GM12891 (cell line): Measurements from ENCODE around the gene TSPAN15.

Experiments
- POLR2A ChIP-seq: IDR thresholded peaks from 2 replicates; pipeline ENCODE4 v1.6.1; 2011; ENCODE audit warnings: low read depth, low read length, control low read depth
- POLR2AphosphoS5 ChIP-seq: IDR thresholded peaks from 2 replicates; pipeline ENCODE4 v1.6.1; 2011; ENCODE audit warnings: low read depth, low read length, control low read depth
- SPI1 ChIP-seq: IDR thresholded peaks from 2 replicates; pipeline ENCODE4 v1.6.1; 2011; ENCODE audit warnings: low read depth, low read length, control low read depth
- TAF1 ChIP-seq: IDR thresholded peaks from 2 replicates; pipeline ENCODE4 v1.6.1; 2011; ENCODE audit warnings: low read depth, low read length, control low read depth

- no peak for TF ChIP-seq POLR2A
- no peak for TF ChIP-seq POLR2AphosphoS5
- TF ChIP-seq TAF1: no peak
- TF ChIP-seq SPI1: no peak
Observed at GRCh38 chr10:69516796-69517195, 65.5 kb downstream of the TSPAN15 start.
